ENCODE measurements around the gene SNAPC5.

Gene SNAPC5

DNA sequence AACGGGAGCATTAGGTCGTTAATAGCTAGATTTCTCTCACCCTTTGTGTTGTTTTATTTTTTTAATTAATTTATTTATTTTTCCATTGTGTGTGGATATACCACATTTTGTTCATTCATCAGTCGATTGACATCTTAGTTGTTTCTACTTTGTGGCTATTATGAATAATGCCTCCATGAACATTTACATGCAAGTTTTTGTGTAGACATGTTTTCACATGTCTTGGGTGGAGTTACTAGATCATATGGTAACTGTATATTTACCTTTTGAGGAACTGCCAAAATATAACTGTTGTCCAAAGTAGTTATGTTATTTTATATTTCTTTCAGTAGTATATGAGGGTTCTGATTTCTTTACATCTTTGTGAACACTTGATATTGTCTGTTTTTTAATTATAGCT is 26.4 kb upstream of the SNAPC5 start:
- Histone ChIP-seq H3K4me3 (replicated peaks; ENCODE audit: low read depth, low read length) (no peak overlapping the region), H3K36me3 (ENCODE audit: control insufficient read depth, insufficient read depth, low read length) (peaks cover 5% of the 10 kb centered on the region), H3K27me3 (replicated peaks; ENCODE audit: control insufficient read depth, insufficient read depth, low read length) (no peaks in the 10 kb centered on the region)
- DNase-seq (ENCODE audit: extremely low read depth, insufficient read length), result no peak
- TF ChIP-seq, protein P1, sequence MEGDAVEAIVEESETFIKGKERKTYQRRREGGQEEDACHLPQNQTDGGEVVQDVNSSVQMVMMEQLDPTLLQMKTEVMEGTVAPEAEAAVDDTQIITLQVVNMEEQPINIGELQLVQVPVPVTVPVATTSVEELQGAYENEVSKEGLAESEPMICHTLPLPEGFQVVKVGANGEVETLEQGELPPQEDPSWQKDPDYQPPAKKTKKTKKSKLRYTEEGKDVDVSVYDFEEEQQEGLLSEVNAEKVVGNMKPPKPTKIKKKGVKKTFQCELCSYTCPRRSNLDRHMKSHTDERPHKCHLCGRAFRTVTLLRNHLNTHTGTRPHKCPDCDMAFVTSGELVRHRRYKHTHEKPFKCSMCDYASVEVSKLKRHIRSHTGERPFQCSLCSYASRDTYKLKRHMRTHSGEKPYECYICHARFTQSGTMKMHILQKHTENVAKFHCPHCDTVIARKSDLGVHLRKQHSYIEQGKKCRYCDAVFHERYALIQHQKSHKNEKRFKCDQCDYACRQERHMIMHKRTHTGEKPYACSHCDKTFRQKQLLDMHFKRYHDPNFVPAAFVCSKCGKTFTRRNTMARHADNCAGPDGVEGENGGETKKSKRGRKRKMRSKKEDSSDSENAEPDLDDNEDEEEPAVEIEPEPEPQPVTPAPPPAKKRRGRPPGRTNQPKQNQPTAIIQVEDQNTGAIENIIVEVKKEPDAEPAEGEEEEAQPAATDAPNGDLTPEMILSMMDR (IDR thresholded peaks at IDR 0.05; ENCODE audit: insufficient read depth, low read length, poor library complexity, severe bottlenecking), result no peak

DNA sequence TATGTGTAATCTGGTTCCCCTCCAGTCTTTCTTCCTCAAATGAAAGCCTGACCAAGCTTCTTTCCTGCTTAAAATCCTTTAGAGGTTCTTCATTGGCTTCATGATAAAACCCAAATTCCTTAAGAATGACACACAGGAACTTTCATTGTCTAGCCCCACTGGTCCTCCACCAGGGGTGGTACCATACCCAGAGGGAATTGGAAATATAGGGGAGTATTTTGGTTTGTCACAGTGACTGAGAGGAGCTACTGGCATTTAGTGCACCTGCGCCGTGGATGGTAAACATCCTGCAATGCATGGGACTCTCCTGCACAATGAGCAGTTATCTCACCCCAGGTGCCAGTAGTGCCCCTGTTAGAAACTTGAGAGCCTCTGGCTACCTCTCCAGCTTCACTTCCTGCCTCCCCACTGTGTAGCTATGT is 18.4 kb upstream of the SNAPC5 start:
- no peaks in the 10 kb centered on the region for H3K27me3 ChIP-seq (replicated peaks; ENCODE audit: control insufficient read depth, insufficient read depth, low read length)
- peaks cover 8% of the 10 kb centered on the region for H3K36me3 ChIP-seq (ENCODE audit: control insufficient read depth, insufficient read depth, low read length)
- no peak overlapping the region for H3K4me3 ChIP-seq (replicated peaks; ENCODE audit: low read depth, low read length)
- DNase-seq (ENCODE audit: extremely low read depth, insufficient read length), result no peak
- TF ChIP-seq, protein P1 (IDR thresholded peaks at IDR 0.05; ENCODE audit: insufficient read depth, low read length, poor library complexity, severe bottlenecking), result no peak

- Histone ChIP-seq H3K27me3 (replicated peaks; ENCODE audit: control insufficient read depth, insufficient read depth, low read length) (no peaks in the 10 kb centered on the region), H3K4me3 (replicated peaks; ENCODE audit: low read depth, low read length) (no peak overlapping the region), H3K36me3 (ENCODE audit: control insufficient read depth, insufficient read depth, low read length) (peaks cover 6% of the 10 kb centered on the region)
- no peak for DNase-seq (ENCODE audit: extremely low read depth, insufficient read length)
- TF ChIP-seq, protein P1 (IDR thresholded peaks at IDR 0.05; ENCODE audit: insufficient read depth, low read length, poor library complexity, severe bottlenecking), result no peak
These were observed 17.0 kb upstream of the SNAPC5 start for GRCh38 chr15:66514586-66514985.

GRCh38 chr15:66508293-66508883 is 10.8 kb upstream of the SNAPC5 start:
- no peaks in the 10 kb centered on the region for H3K36me3 ChIP-seq (ENCODE audit: control insufficient read depth, insufficient read depth, low read length)
- DNase-seq (ENCODE audit: extremely low read depth, insufficient read length), result no peak
- no peak overlapping the region for H3K4me3 ChIP-seq (replicated peaks; ENCODE audit: low read depth, low read length)
- TF ChIP-seq, protein P1 (IDR thresholded peaks at IDR 0.05; ENCODE audit: insufficient read depth, low read length, poor library complexity, severe bottlenecking), result no peak
- no peaks in the 10 kb centered on the region for H3K27me3 ChIP-seq (replicated peaks; ENCODE audit: control insufficient read depth, insufficient read depth, low read length)

DNA sequence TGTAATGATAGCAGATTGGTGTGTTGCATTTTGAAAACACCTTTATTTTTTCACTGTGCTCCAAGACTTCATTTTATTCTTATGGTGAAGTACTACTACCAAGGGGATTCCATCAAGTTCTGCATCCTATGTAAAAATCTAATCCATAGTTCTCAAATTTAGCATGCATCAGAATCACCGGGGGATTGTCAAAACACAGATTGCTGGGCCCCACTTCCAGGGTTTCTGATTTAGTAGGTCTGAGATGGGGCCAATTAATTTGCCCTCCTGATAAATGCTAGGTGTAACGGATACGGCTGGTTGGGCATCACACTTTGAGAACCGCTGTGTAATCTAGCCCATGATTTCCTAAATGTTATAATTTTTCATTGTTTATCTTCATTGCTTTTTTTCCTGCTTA is 8.3 kb upstream of the SNAPC5 start:
- Histone ChIP-seq H3K4me3 (replicated peaks; ENCODE audit: low read depth, low read length) (peak overlapping the region; percentile 99), H3K36me3 (ENCODE audit: control insufficient read depth, insufficient read depth, low read length) (peaks cover 5% of the 10 kb centered on the region), H3K27me3 (replicated peaks; ENCODE audit: control insufficient read depth, insufficient read depth, low read length) (no peaks in the 10 kb centered on the region)
- no peak for DNase-seq (ENCODE audit: extremely low read depth, insufficient read length)
- TF ChIP-seq, protein P1 (IDR thresholded peaks at IDR 0.05; ENCODE audit: insufficient read depth, low read length, poor library complexity, severe bottlenecking), result no peak

GRCh38 chr15:66505430-66505811 is 7.9 kb upstream of the SNAPC5 start:
- TF ChIP-seq, protein P1 (IDR thresholded peaks at IDR 0.05; ENCODE audit: insufficient read depth, low read length, poor library complexity, severe bottlenecking), result no peak
- Histone ChIP-seq H3K36me3 (ENCODE audit: control insufficient read depth, insufficient read depth, low read length) (peaks cover 7% of the 10 kb centered on the region), H3K4me3 (replicated peaks; ENCODE audit: low read depth, low read length) (peak overlapping the region; percentile 99), H3K27me3 (replicated peaks; ENCODE audit: control insufficient read depth, insufficient read depth, low read length) (no peaks in the 10 kb centered on the region)
- DNase-seq (ENCODE audit: extremely low read depth, insufficient read length), result no peak

Data from GM06990 (cell line).